H9 (cell line): Measurements from ENCODE around the gene NFATC4. TPM values are rescaled to one million over a fixed set of nuclear protein-coding genes. Genes with fewer than 3 reads are reported as not detected.

ENCODE experiments used
- DNase-seq: peaks from one replicate; pipeline ENCODE4 v3.0.0-alpha.2; 2017
- H2AFZ ChIP-seq: one replicate; pipeline ENCODE4 v1.6.1; 2013; ENCODE audit warnings: mild to moderate bottlenecking, low read length, control low read depth, moderate library complexity
- H2AK5ac ChIP-seq: 2 replicates; pipeline ENCODE4 v1.6.1; 2013; ENCODE audit warnings: low read length, control low read depth, mixed read lengths; ENCODE audit not compliant: insufficient read length
- H2BK120ac ChIP-seq: one replicate; pipeline ENCODE4 v1.6.1; 2013; ENCODE audit warnings: low read depth, mild to moderate bottlenecking, low read length, control low read depth, inconsistent platforms; ENCODE audit not compliant: poor library complexity, severe bottlenecking
- H2BK12ac ChIP-seq: 2 replicates; pipeline ENCODE4 v1.6.1; 2013; ENCODE audit warnings: low read length, control low read depth, mixed read lengths, low read depth; ENCODE audit not compliant: insufficient read length
- H2BK15ac ChIP-seq: 2 replicates; pipeline ENCODE4 v1.6.1; 2013; ENCODE audit warnings: low read depth, low read length, control low read depth
- H2BK20ac ChIP-seq: one replicate; pipeline ENCODE4 v1.6.1; 2013; ENCODE audit warnings: low read depth, mild to moderate bottlenecking, low read length, control low read depth, inconsistent platforms; ENCODE audit not compliant: poor library complexity, severe bottlenecking
- H2BK5ac ChIP-seq: 2 replicates; pipeline ENCODE4 v1.6.1; 2013; ENCODE audit warnings: low read length, control low read depth, mixed read lengths; ENCODE audit not compliant: insufficient read length
- H3K14ac ChIP-seq: 2 replicates; pipeline ENCODE4 v1.6.1; 2013; ENCODE audit warnings: low read length, control low read depth; ENCODE audit not compliant: insufficient read depth
- H3K18ac ChIP-seq: 2 replicates; pipeline ENCODE4 v1.6.1; 2013; ENCODE audit warnings: low read depth, mild to moderate bottlenecking, mixed read lengths, low read length, control low read depth; ENCODE audit not compliant: insufficient read length
- H3K23ac ChIP-seq: 2 replicates; pipeline ENCODE4 v1.6.1; 2013; ENCODE audit warnings: low read length, control low read depth, mixed read lengths, low read depth; ENCODE audit not compliant: insufficient read length
- H3K23me2 ChIP-seq: 2 replicates; pipeline ENCODE4 v1.6.1; 2013; ENCODE audit warnings: low read depth, mild to moderate bottlenecking, mixed read lengths, low read length, control low read depth; ENCODE audit not compliant: insufficient read length, poor library complexity, severe bottlenecking
- H3K27ac ChIP-seq: 2 replicates; pipeline ENCODE4 v1.5.1; 2013; ENCODE audit warnings: low read length, control low read depth, mixed read lengths, low read depth; ENCODE audit not compliant: insufficient read length
- H3K27me3 ChIP-seq: 2 replicates; pipeline ENCODE4 v1.6.1; 2013; ENCODE audit warnings: low read length, control low read depth, inconsistent platforms; ENCODE audit not compliant: insufficient read depth
- H3K4ac ChIP-seq: 2 replicates; pipeline ENCODE4 v1.6.1; 2013; ENCODE audit warnings: low read depth, mild to moderate bottlenecking, control low read depth, inconsistent platforms, low read length, moderate library complexity
- H3K4me1 ChIP-seq: 2 replicates; pipeline ENCODE4 v1.6.1; 2013; ENCODE audit warnings: low read length, control low read depth, inconsistent platforms; ENCODE audit not compliant: insufficient read depth
- H3K4me2 ChIP-seq: 2 replicates; pipeline ENCODE4 v1.6.1; 2013; ENCODE audit warnings: low read length, control low read depth, mixed read lengths; ENCODE audit not compliant: insufficient read length, insufficient read depth
- H3K56ac ChIP-seq: 2 replicates; pipeline ENCODE4 v1.6.1; 2013; ENCODE audit warnings: low read depth, mild to moderate bottlenecking, mixed read lengths, low read length, control low read depth; ENCODE audit not compliant: insufficient read length
- H3K79me1 ChIP-seq: 2 replicates; pipeline ENCODE4 v1.6.1; 2013; ENCODE audit warnings: low read depth, mild to moderate bottlenecking, moderate library complexity, low read length, control low read depth, inconsistent platforms; ENCODE audit not compliant: insufficient read depth, poor library complexity, severe bottlenecking
- H3K79me2 ChIP-seq: 2 replicates; pipeline ENCODE4 v1.6.1; 2013; ENCODE audit warnings: low read length, control low read depth, inconsistent platforms; ENCODE audit not compliant: insufficient read depth
- H3K9ac ChIP-seq: 2 replicates; pipeline ENCODE4 v1.6.1; 2013; ENCODE audit warnings: low read length, control low read depth, mixed read lengths; ENCODE audit not compliant: insufficient read length; ENCODE audit errors: extremely low read depth
- H3K9me3 ChIP-seq: one replicate; pipeline ENCODE4 v1.6.1; 2013; ENCODE audit warnings: low read depth, low read length, inconsistent platforms; ENCODE audit not compliant: control insufficient read depth
- H3T11ph ChIP-seq: one replicate; pipeline ENCODE4 v1.6.1; 2013; ENCODE audit warnings: mild to moderate bottlenecking, low read length, control low read depth, inconsistent platforms
- H4K20me1 ChIP-seq: one replicate; pipeline ENCODE4 v1.6.1; 2013; ENCODE audit not compliant: control insufficient read depth, insufficient read length, insufficient read depth
- H4K5ac ChIP-seq: 2 replicates; pipeline ENCODE4 v1.6.1; 2013; ENCODE audit warnings: low read depth, mild to moderate bottlenecking, mixed read lengths, low read length, control low read depth; ENCODE audit not compliant: insufficient read length
- H4K8ac ChIP-seq: replicated peaks from 2 replicates; pipeline ENCODE4 v1.6.1; 2013; ENCODE audit warnings: low read length, control low read depth, mixed read lengths, low read depth; ENCODE audit not compliant: insufficient read length
- H4K91ac ChIP-seq: 2 replicates; pipeline ENCODE4 v1.6.1; 2013; ENCODE audit warnings: low read depth, mild to moderate bottlenecking, moderate library complexity, mixed read lengths, low read length, control low read depth; ENCODE audit not compliant: insufficient read length
- H3K27ac Mint-ChIP-seq, 3 experiments: 2 replicates in 2 of 3; 3 replicates in 1 of 3; pipeline ENCODE4 v1.8.0; 2020 to 2021; ENCODE audit warnings: mixed read lengths in 3 of 3, mild to moderate bottlenecking in 1 of 3, moderate library complexity in 1 of 3
- H3K27me3 Mint-ChIP-seq: 2 replicates; pipeline ENCODE4 v1.8.0; 2021; ENCODE audit warnings: low read depth, mild to moderate bottlenecking, moderate library complexity, mixed read lengths
- H3K36me3 Mint-ChIP-seq, 3 experiments: 2 replicates in 2 of 3; 3 replicates in 1 of 3; pipeline ENCODE4 v1.8.0; 2020 to 2021; ENCODE audit warnings: low read depth in 3 of 3, mixed read lengths in 3 of 3; ENCODE audit not compliant: insufficient read depth in 1 of 3
- H3K4me1 Mint-ChIP-seq, 2 experiments: 2 replicates each; pipeline ENCODE4 v1.8.0; 2020; ENCODE audit warnings: mixed read lengths in 2 of 2
- H3K4me3 Mint-ChIP-seq, 2 experiments: 2 replicates in 1 of 2; 3 replicates in 1 of 2; pipeline ENCODE4 v1.8.0; 2020 to 2021; ENCODE audit warnings: mild to moderate bottlenecking in 2 of 2, mixed read lengths in 2 of 2, moderate library complexity in 1 of 2
- H3K9me3 Mint-ChIP-seq, 2 experiments: 2 replicates in 1 of 2; 3 replicates in 1 of 2; pipeline ENCODE4 v1.8.0; 2020; ENCODE audit warnings: mild to moderate bottlenecking in 2 of 2, mixed read lengths in 2 of 2, moderate library complexity in 1 of 2
- CTCF ChIP-seq: fragments of 200-600 bp; sonication (generic); conservative IDR thresholded peaks from 3 replicates; pipeline ENCODE4 v1.8.0; 2021; ENCODE audit warnings: antibody characterized with exemption, mild to moderate bottlenecking
- WGBS: extraction: QIAGEN DNeasy Blood & Tissue Kit; methylation state at CpG from one replicate; pipeline ENCODE4 v1.1.7; 2013; ENCODE audit warnings: missing lambda C conversion rate, low lambda C conversion rate, mixed read lengths; ENCODE audit not compliant: insufficient read length; ENCODE audit errors: extremely low coverage; 5-methylcytosine and 5-hydroxymethylcytosine counted together
- total RNA-seq: library from RNA; stranded (reverse); gene quantifications from 2 replicates; pipeline ENCODE4 v1.2.1, GENCODE V29; 2021

The NFATC4 gene
- total RNA-seq, 1 experiment from 2014 or later: 46.4 TPM

- no peak overlapping the region for H2BK12ac ChIP-seq
- no CpG with 5 or more reads among the region's 25 CpGs for WGBS
- H3K27me3 Mint-ChIP-seq: peaks cover 18% of the 10 kb centered on the region
- H2BK15ac ChIP-seq: no peak overlapping the region
- no peaks in the 10 kb centered on the region for H3K79me2 ChIP-seq
- no peak overlapping the region for H3K4me2 ChIP-seq
- no peak overlapping the region for H3K4me3 Mint-ChIP-seq
- no peaks in the 10 kb centered on the region for H3K9me3 ChIP-seq
- no peaks in the 10 kb centered on the region for H3K9me3 Mint-ChIP-seq
- no peaks in the 10 kb centered on the region for H3K23me2 ChIP-seq
- H2BK20ac ChIP-seq: no peak overlapping the region
- H2BK5ac ChIP-seq: no peak overlapping the region
- H3K36me3 Mint-ChIP-seq: peaks cover 15 to 33% (median 24%) of the 10 kb centered on the region in 3 experiments; a peak in 6 of 7 replicates
- H3K23ac ChIP-seq: no peak overlapping the region
- no peak overlapping the region for H3K14ac ChIP-seq
- H3T11ph ChIP-seq: no peak overlapping the region
- no peak overlapping the region for H4K5ac ChIP-seq
- H2BK120ac ChIP-seq: no peak overlapping the region
- H2AK5ac ChIP-seq: no peak overlapping the region
- no peak for TF ChIP-seq CTCF
- H2AFZ ChIP-seq: no peak overlapping the region
- H4K8ac ChIP-seq: no peak overlapping the region
- no peaks in the 10 kb centered on the region for H3K4me1 ChIP-seq
- H4K91ac ChIP-seq: no peak overlapping the region
- peaks cover 2 to 3% of the 10 kb centered on the region in 2 experiments; a peak in 1 of 4 replicates for H3K4me1 Mint-ChIP-seq
- no peak overlapping the region for H3K27ac ChIP-seq
- H3K4ac ChIP-seq: no peak overlapping the region
- no peaks in the 10 kb centered on the region; the same call in 1 of the 2 replicates for H3K27me3 ChIP-seq
- H3K27ac Mint-ChIP-seq: peak overlapping the region in 1 of 3 experiments; percentile 74; a peak in 1 of 7 replicates
- no peak for DNase-seq
- no peak overlapping the region for H3K9ac ChIP-seq
- H3K56ac ChIP-seq: no peak overlapping the region
- no peaks in the 10 kb centered on the region for H3K79me1 ChIP-seq
- H4K20me1 ChIP-seq: no peaks in the 10 kb centered on the region
- no peak overlapping the region for H3K18ac ChIP-seq
These were observed 47.7 kb downstream of the NFATC4 start for GRCh38 chr14:24415421-24416253.
